Activated T-helper 17 cell treated with anti-CD3 and anti-CD28 coated beads, Interleukin-2, amount 50 U/mL, for 72 hours (primary cell): ENCODE results near the gene MAN2B2. TPM values are rescaled to one million over a fixed set of nuclear protein-coding genes. Genes with fewer than 3 reads are reported as not detected.
"Not testable (repeated sequence)": the region's sequence is repeated elsewhere in the genome, so short reads cannot be mapped to it uniquely, and the experiment has no call there.

Experiments used
- ATAC-seq: fragments of 150-1000 bp; cut with Tn5 transposase; replicated peaks from 2 replicates; pipeline ENCODE4 v1.10.0; 2021; ENCODE audit warnings: mild to moderate bottlenecking, moderate library complexity
- H3K27ac Mint-ChIP-seq: one replicate; pipeline ENCODE4 v1.8.0; 2022; ENCODE audit warnings: mixed read lengths
- H3K27me3 Mint-ChIP-seq: one replicate; pipeline ENCODE4 v1.8.0; 2022; ENCODE audit warnings: mixed read lengths
- H3K36me3 Mint-ChIP-seq: one replicate; pipeline ENCODE4 v1.8.0; 2022; ENCODE audit warnings: low read depth, mild to moderate bottlenecking, mixed read lengths
- H3K4me1 Mint-ChIP-seq: one replicate; pipeline ENCODE4 v1.8.0; 2022; ENCODE audit warnings: mixed read lengths
- H3K4me3 Mint-ChIP-seq: one replicate; pipeline ENCODE4 v1.8.0; 2022; ENCODE audit warnings: mild to moderate bottlenecking, mixed read lengths
- H3K9me3 Mint-ChIP-seq: one replicate; pipeline ENCODE4 v1.8.0; 2022; ENCODE audit warnings: mixed read lengths
- total RNA-seq, 2 donors: library from RNA; stranded (reverse); gene quantifications; one replicate each; pipeline ENCODE4 v1.2.3, GENCODE V29; 2022

The MAN2B2 gene
- total RNA-seq, 2 donors from 2014 or later: 19.5 to 20.3 TPM

DNA sequence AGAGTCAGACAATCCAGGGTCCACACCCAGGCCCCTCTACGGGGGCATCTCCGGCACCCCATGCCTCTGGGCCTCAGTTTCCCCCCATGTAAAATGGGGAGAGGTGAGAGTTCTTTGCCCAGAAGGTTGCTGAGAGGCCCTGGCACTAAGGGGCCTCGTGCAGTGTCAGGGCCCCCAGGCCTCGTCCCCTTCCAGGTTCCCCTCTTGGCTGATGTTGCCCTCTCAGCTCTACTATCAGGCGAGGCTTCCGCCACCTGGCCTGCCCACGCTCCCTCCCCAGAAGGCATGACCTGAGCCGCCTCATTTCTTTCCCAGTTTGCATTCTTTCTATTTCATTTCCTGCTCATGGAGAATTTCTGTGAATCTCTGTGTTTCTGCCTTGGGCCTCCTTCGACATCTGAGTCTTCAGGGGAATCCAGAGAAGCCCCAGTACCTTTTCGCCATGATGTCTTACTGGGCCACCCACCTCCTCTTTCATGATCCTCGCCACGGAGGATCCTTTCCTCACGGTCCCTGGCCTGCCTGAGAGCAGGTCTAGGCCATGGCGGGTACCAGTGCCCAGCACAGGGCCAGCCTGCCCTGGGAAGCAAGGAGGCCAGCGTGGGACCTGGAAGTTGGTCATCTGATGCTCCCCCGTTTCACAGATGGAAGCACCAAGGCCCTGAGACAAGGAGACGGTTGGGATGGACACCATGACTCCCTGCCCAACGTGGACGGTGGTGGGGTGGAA is 43.6 kb downstream of the MAN2B2 start:
- no peaks in the 10 kb centered on the region for H3K9me3 Mint-ChIP-seq
- no peak overlapping the region for H3K4me3 Mint-ChIP-seq
- no peaks in the 10 kb centered on the region for H3K4me1 Mint-ChIP-seq
- H3K27ac Mint-ChIP-seq: no peak overlapping the region
- H3K36me3 Mint-ChIP-seq: peaks cover 54% of the 10 kb centered on the region
- no peaks in the 10 kb centered on the region for H3K27me3 Mint-ChIP-seq
- ATAC-seq: no peak

- Mint-ChIP-seq H3K27me3 (no peaks in the 10 kb centered on the region), H3K27ac (no peak overlapping the region), H3K4me1 (no peaks in the 10 kb centered on the region), H3K9me3 (no peaks in the 10 kb centered on the region), H3K36me3 (peaks cover 54% of the 10 kb centered on the region), H3K4me3 (no peak overlapping the region)
- no peak for ATAC-seq
Measured at GRCh38 chr4:6619116-6619465, 44.1 kb downstream of the MAN2B2 start.

DNA sequence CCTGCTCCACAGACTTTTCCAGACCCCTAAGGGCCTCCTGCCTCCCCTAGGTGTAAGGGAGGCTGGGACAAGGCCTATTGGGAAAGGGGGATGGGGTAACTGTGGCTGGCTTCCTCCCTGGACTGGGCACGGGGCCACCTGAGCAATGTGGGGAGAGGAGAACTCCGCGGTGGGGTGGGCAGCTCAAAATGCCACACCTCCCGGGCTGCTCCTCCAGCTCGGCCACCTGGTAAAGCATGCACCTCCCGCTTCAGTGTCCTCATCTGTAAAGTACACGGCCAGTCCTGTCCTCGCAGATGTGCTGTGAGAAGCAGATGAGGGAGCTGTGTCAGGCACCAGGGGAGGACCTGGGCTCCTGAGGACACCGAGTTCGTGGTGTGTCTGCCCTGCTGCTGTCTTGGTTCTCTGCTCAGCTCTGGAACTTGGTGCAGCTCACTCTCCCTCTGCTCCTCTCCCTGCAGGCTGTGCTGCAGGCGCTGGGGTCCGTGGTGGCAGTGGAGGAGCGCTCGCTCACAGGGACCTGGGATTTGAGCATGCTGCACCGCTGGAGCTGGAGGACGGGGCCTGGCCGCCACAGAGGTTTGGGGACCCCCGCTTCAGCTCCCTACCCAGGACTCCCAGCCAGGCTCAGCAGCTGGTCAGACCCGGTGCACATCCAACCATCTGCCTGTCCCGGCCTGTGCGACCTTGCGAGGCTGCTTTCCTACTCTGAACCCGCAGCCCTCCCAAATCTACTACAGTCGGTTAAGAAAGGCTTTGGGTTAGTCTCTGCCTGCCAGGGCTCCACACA is 44.7 kb downstream of the MAN2B2 start:
- no peak overlapping the region for H3K27ac Mint-ChIP-seq
- no peaks in the 10 kb centered on the region for H3K27me3 Mint-ChIP-seq
- H3K4me1 Mint-ChIP-seq: no peaks in the 10 kb centered on the region
- H3K4me3 Mint-ChIP-seq: no peak overlapping the region
- no peaks in the 10 kb centered on the region for H3K9me3 Mint-ChIP-seq
- peaks cover 50% of the 10 kb centered on the region for H3K36me3 Mint-ChIP-seq
- ATAC-seq: no peak

DNA sequence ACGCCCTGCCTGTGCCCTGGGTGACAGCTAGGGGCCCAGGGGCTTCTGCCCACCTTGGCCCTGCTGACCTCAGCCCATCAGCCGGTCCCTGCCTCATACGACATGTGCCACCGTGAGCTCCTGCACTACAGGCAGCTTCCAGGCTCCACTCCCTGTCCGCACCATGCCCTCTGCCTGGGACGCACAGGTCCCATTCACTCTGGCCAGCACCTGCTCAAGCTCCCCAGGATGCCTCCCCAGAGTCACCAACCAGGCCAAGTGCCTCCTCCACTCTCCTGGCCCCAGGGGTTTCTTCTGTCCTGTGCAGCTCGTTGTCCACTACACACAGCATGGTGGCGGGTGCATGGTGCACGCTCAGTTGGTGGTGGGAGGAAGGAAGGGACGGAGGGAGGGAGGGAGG is 45.3 kb downstream of the MAN2B2 start:
- no peak overlapping the region for H3K27ac Mint-ChIP-seq
- H3K4me1 Mint-ChIP-seq: no peaks in the 10 kb centered on the region
- ATAC-seq: no peak
- no peaks in the 10 kb centered on the region for H3K9me3 Mint-ChIP-seq
- no peak overlapping the region for H3K4me3 Mint-ChIP-seq
- no peaks in the 10 kb centered on the region for H3K27me3 Mint-ChIP-seq
- H3K36me3 Mint-ChIP-seq: peaks cover 44% of the 10 kb centered on the region

DNA sequence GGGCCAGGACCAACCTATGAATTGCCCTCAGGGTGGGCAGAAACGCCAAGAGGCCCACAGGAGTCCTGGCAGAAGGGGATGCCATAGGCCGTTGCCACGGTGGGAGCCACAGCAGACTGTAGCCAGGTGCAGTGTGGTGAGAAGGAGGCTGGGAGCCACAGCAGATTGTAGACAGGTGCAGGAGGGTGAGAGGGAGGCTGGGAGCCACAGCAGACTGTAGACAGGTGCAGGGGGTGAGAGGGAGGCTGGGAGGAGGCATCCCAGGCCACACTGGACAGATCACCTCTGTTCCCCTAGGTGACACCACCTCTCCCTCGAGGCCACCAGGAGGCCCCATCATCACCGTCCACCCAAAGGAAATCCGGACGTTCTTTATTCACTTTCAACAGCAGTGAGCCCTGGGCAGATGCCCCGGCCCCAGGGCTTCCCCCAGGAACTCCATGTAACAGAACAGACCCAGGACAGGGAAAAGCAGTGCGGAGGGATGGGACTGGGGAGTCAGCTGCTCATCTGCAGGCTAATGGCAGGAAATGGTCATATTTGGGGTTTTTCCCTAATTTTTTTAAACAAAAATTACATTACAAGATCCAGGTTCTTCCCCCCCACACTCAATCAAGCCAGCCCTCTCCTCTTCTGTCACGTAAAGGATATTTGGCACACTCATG is 46.0 kb downstream of the MAN2B2 start:
- Mint-ChIP-seq H3K4me3 (no peak overlapping the region), H3K9me3 (no peaks in the 10 kb centered on the region), H3K4me1 (no peaks in the 10 kb centered on the region), H3K36me3 (peaks cover 36% of the 10 kb centered on the region), H3K27ac (no peak overlapping the region), H3K27me3 (no peaks in the 10 kb centered on the region)
- ATAC-seq: no peak

- Mint-ChIP-seq H3K9me3 (no peaks in the 10 kb centered on the region), H3K4me3 (no peak overlapping the region), H3K27me3 (no peaks in the 10 kb centered on the region), H3K36me3 (peaks cover 31% of the 10 kb centered on the region), H3K27ac (no peak overlapping the region), H3K4me1 (no peaks in the 10 kb centered on the region)
- no peak for ATAC-seq
Measured at GRCh38 chr4:6621556-6621927, 46.6 kb downstream of the MAN2B2 start.

- Mint-ChIP-seq H3K27ac (no peak overlapping the region), H3K36me3 (peaks cover 19% of the 10 kb centered on the region), H3K27me3 (no peaks in the 10 kb centered on the region), H3K4me3 (no peak overlapping the region), H3K9me3 (no peaks in the 10 kb centered on the region), H3K4me1 (no peaks in the 10 kb centered on the region)
- no peak for ATAC-seq
Measured at GRCh38 chr4:6622744-6623143, 47.8 kb downstream of the MAN2B2 start.

DNA sequence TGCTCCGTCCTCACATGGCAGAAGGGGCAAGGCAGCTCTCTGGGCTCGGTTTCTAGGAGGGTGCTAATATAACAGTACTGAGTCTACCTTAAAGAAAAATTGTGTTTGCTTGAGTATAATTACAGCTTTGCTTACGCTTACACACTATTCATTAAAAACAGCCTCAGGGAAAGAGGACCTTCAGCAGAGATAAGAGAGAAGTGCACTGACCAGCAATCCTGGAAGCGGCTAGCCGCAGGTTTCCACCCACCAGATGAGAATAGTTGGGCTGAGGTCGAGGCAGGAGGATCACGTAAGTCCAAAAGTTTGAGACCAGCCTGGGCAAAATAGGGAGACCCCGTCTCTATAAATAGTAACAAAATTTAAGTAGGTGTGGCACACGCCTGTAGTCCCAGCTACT is 50.3 kb downstream of the MAN2B2 start:
- no peak overlapping the region for H3K4me3 Mint-ChIP-seq
- no peak overlapping the region for H3K27ac Mint-ChIP-seq

DNA sequence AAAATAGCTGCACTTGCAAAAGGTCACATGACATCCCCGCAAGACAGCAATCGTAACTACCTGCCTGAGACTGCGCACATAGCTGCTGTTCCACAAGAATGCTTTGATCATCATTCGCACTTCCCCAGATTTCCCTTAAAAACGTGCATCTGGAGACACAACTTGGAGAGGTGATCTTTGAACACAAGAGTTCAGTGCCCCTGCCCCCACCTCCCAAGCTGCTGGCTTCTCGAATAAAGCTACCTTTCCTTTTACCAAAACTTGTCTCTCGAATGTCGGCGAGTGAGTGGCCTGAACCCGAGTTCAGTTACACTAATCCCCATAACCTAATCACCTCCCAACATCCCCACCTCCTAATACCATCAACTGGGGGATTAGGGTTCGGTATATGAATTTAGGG is 51.1 kb downstream of the MAN2B2 start:
- H3K4me3 Mint-ChIP-seq: no peak overlapping the region
- no peak overlapping the region for H3K27ac Mint-ChIP-seq
- H3K36me3 Mint-ChIP-seq: peaks cover under 1% of the 10 kb centered on the region
- H3K9me3 Mint-ChIP-seq: no peaks in the 10 kb centered on the region
- no peak for ATAC-seq
- no peaks in the 10 kb centered on the region for H3K4me1 Mint-ChIP-seq
- no peaks in the 10 kb centered on the region for H3K27me3 Mint-ChIP-seq

More for the DNA sequence above, 50.3 kb downstream of the MAN2B2 start:
- Mint-ChIP-seq H3K4me1 (no peaks in the 10 kb centered on the region), H3K36me3 (peaks cover 7% of the 10 kb centered on the region), H3K9me3 (no peaks in the 10 kb centered on the region), H3K27me3 (no peaks in the 10 kb centered on the region)
- no peak for ATAC-seq

- Mint-ChIP-seq H3K4me3 (no peak overlapping the region), H3K4me1 (no peaks in the 10 kb centered on the region), H3K36me3 (no peaks in the 10 kb centered on the region), H3K9me3 (no peaks in the 10 kb centered on the region), H3K27me3 (no peaks in the 10 kb centered on the region), H3K27ac (no peak overlapping the region)
- no peak for ATAC-seq
Measured at GRCh38 chr4:6627832-6628231, 52.8 kb downstream of the MAN2B2 start.

GRCh38 chr4:6628484-6628883 is 53.5 kb downstream of the MAN2B2 start:
- not testable (repeated sequence) for ATAC-seq, H3K36me3 Mint-ChIP-seq, H3K9me3 Mint-ChIP-seq, H3K4me1 Mint-ChIP-seq, H3K27ac Mint-ChIP-seq, H3K27me3 Mint-ChIP-seq, H3K4me3 Mint-ChIP-seq

DNA sequence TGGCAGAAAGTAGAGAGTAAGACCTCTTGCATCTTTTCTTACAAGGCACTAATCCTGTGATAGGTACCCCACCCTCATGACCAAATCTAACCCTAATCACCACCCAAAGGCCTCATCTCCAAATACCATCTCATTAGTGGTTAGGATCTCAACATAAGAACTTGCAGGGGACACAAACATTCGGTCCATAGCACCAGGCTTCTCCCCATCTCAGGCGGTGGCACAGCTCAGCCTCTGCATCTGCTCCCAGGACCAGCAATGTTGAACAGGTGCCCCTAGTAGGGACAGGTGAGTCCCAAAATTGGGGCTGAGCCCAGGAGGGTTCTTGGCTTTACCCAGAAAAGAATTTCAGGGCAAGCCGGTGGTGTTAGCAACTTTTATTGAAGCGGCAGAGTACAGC is 57.1 kb downstream of the MAN2B2 start:
- H3K9me3 Mint-ChIP-seq: no peaks in the 10 kb centered on the region

GRCh38 chr4:6633091-6633906 is 58.3 kb downstream of the MAN2B2 start:
- no peaks in the 10 kb centered on the region for H3K27me3 Mint-ChIP-seq
- no peak overlapping the region for H3K4me3 Mint-ChIP-seq
- no peak overlapping the region for H3K27ac Mint-ChIP-seq

More for the DNA sequence above, 57.1 kb downstream of the MAN2B2 start:
- H3K4me1 Mint-ChIP-seq: no peaks in the 10 kb centered on the region
- ATAC-seq: no peak
- H3K36me3 Mint-ChIP-seq: no peaks in the 10 kb centered on the region
- no peak overlapping the region for H3K4me3 Mint-ChIP-seq
- H3K27me3 Mint-ChIP-seq: no peaks in the 10 kb centered on the region
- no peak overlapping the region for H3K27ac Mint-ChIP-seq

DNA sequence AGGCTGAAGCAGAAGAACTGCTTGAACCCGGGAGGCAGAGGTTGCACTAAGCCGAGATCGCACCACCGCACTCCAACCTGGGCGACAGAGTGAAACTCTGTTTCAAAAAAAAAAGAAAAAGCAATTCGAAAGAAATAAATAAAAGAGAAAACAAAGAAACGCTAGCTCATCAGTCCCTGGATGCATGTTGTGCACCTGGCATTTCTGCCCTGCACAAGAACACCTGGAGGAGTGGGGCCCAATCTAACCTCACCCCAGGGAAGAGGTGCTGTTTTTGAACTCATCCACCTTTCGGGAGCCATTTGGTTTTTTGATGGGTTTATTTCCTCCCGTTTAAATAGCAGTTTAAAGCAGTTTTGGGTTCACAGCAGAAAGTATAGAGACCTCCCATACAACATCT is 59.8 kb downstream of the MAN2B2 start:
- Mint-ChIP-seq H3K27me3 (no peaks in the 10 kb centered on the region), H3K36me3 (no peaks in the 10 kb centered on the region), H3K4me3 (no peak overlapping the region), H3K9me3 (no peaks in the 10 kb centered on the region), H3K27ac (no peak overlapping the region), H3K4me1 (no peaks in the 10 kb centered on the region)
- ATAC-seq: no peak

More at GRCh38 chr4:6633091-6633906, 58.3 kb downstream of the MAN2B2 start:
- ATAC-seq: no peak
- H3K4me1 Mint-ChIP-seq: no peaks in the 10 kb centered on the region
- no peaks in the 10 kb centered on the region for H3K9me3 Mint-ChIP-seq
- H3K36me3 Mint-ChIP-seq: no peaks in the 10 kb centered on the region
